Measurements from ENCODE around the gene EIF4A2. TPM values are rescaled to one million over a fixed set of nuclear protein-coding genes. Genes with fewer than 3 reads are reported as not detected.

EIF4A2 gene
- total RNA-seq, 1 donor from 2014 or later: 260 TPM

GRCh38 chr3:186826976-186827857, 43.8 kb downstream of the EIF4A2 start:
- Mint-ChIP-seq H3K9me3 (ENCODE audit: unreplicated experiment) (no peaks in the 10 kb centered on the region), H3K27ac (ENCODE audit: unreplicated experiment) (no peak overlapping the region), H3K4me3 (ENCODE audit: unreplicated experiment) (peak overlapping the region; percentile 37), H3K27me3 (ENCODE audit: unreplicated experiment) (peaks cover 13% of the 10 kb centered on the region), H3K4me1 (ENCODE audit: unreplicated experiment) (peaks cover 14% of the 10 kb centered on the region), H3K36me3 (ENCODE audit: low read depth, unreplicated experiment) (no peaks in the 10 kb centered on the region)
- no peak for TF ChIP-seq CTCF (IDR thresholded peaks at IDR 0.05; ENCODE audit: unreplicated experiment)
- peak; percentile 89 for DNase-seq (ENCODE audit: low spot score)

- no peak for DNase-seq (ENCODE audit: low spot score)
- peaks cover 13% of the 10 kb centered on the region for H3K27me3 Mint-ChIP-seq (ENCODE audit: unreplicated experiment)
- TF ChIP-seq CTCF (IDR thresholded peaks at IDR 0.05; ENCODE audit: unreplicated experiment): no peak
- no peak overlapping the region for H3K4me3 Mint-ChIP-seq (ENCODE audit: unreplicated experiment)
- H3K36me3 Mint-ChIP-seq (ENCODE audit: low read depth, unreplicated experiment): no peaks in the 10 kb centered on the region
- H3K27ac Mint-ChIP-seq (ENCODE audit: unreplicated experiment): no peak overlapping the region
- peaks cover 14% of the 10 kb centered on the region for H3K4me1 Mint-ChIP-seq (ENCODE audit: unreplicated experiment)
- H3K9me3 Mint-ChIP-seq (ENCODE audit: unreplicated experiment): no peaks in the 10 kb centered on the region
Measured at GRCh38 chr3:186828340-186828739, 45.0 kb downstream of the EIF4A2 start.

DNA sequence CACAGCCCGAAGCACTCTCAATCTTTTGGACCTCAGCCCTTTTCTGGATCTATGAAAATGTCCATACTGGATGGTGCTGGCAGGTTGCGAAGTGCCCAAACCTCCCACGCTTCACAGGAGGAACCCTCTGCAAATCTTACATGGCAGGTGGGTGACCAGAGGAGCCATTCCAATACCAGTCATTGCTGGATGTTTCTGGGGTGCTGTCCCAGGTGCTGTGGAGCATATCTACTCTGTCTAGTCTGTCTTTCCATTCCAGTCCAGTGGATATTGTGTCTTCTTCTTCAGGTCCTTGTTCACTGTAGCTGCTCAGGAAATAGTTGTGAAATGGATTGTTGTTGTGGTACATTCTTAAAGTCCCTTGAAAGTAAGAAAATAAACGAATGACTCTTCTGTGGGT, 48.4 kb downstream of the EIF4A2 start:
- H3K4me1 Mint-ChIP-seq (ENCODE audit: unreplicated experiment): no peaks in the 10 kb centered on the region
- H3K36me3 Mint-ChIP-seq (ENCODE audit: low read depth, unreplicated experiment): no peaks in the 10 kb centered on the region
- no peak for DNase-seq (ENCODE audit: low spot score)
- peaks cover 3% of the 10 kb centered on the region for H3K27me3 Mint-ChIP-seq (ENCODE audit: unreplicated experiment)
- no peak overlapping the region for H3K27ac Mint-ChIP-seq (ENCODE audit: unreplicated experiment)
- H3K9me3 Mint-ChIP-seq (ENCODE audit: unreplicated experiment): no peaks in the 10 kb centered on the region
- no peak for TF ChIP-seq CTCF (IDR thresholded peaks at IDR 0.05; ENCODE audit: unreplicated experiment)
- no peak overlapping the region for H3K4me3 Mint-ChIP-seq (ENCODE audit: unreplicated experiment)

DNA sequence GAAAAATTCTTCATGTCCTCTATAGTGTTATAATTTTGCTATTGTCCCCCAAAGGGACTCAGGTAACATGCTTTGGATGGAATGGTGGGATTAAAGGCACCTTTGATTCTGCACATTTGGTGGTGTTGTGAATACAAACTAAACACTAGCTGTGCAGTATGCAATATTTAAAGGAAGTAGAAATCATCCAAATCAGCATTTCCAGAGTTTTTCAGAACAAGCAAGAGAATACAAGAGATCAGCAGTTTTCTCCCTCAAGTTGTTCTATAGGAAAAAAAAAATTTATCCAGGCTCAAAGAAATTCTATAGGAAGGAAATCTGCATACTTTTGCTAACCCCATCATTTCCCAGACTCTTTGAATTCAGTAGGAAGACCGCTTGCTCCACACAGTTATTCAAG, 48.9 kb downstream of the EIF4A2 start:
- H3K9me3 Mint-ChIP-seq (ENCODE audit: unreplicated experiment): no peaks in the 10 kb centered on the region
- H3K27me3 Mint-ChIP-seq (ENCODE audit: unreplicated experiment): peaks cover 3% of the 10 kb centered on the region
- no peak for DNase-seq (ENCODE audit: low spot score)
- H3K4me3 Mint-ChIP-seq (ENCODE audit: unreplicated experiment): no peak overlapping the region
- no peak overlapping the region for H3K27ac Mint-ChIP-seq (ENCODE audit: unreplicated experiment)
- TF ChIP-seq CTCF (IDR thresholded peaks at IDR 0.05; ENCODE audit: unreplicated experiment): no peak
- no peaks in the 10 kb centered on the region for H3K4me1 Mint-ChIP-seq (ENCODE audit: unreplicated experiment)
- H3K36me3 Mint-ChIP-seq (ENCODE audit: low read depth, unreplicated experiment): no peaks in the 10 kb centered on the region

Small RNAs within 50 kb of the gene (microRNA-seq; reads per million reads assigned to microRNA genes)
- gene MIR1248 (ENCODE audit: unreplicated experiment): 16.1 reads per million, percentile 65 among the genes with 10 or more reads in this experiment

Other genes starting within 250 kb of the EIF4A2 start
- gene CRYGS, start 239.2 kb upstream of the EIF4A2 start, total RNA-seq (ENCODE audit: unreplicated experiment): 5.8 TPM
- gene TBCCD1, start 216.2 kb upstream of the EIF4A2 start, total RNA-seq (ENCODE audit: unreplicated experiment): 19.5 TPM
- gene DNAJB11, start 212.9 kb upstream of the EIF4A2 start, total RNA-seq (ENCODE audit: unreplicated experiment): 71.2 TPM
- not detected for gene AHSG, start 170.5 kb upstream of the EIF4A2 start, total RNA-seq (ENCODE audit: unreplicated experiment)
- gene FETUB, start 143.2 kb upstream of the EIF4A2 start, total RNA-seq (ENCODE audit: unreplicated experiment): not detected
- not detected for gene HRG, start 117.6 kb upstream of the EIF4A2 start, total RNA-seq (ENCODE audit: unreplicated experiment)
- not detected for gene KNG1, start 66.2 kb upstream of the EIF4A2 start, total RNA-seq (ENCODE audit: unreplicated experiment)
- gene RFC4, start 22.9 kb downstream of the EIF4A2 start, total RNA-seq (ENCODE audit: unreplicated experiment): 30.2 TPM
- not detected for gene ADIPOQ, start 59.1 kb downstream of the EIF4A2 start, total RNA-seq (ENCODE audit: unreplicated experiment)
- 82.4 TPM for gene ST6GAL1, start 146.9 kb downstream of the EIF4A2 start, total RNA-seq (ENCODE audit: unreplicated experiment)

Measured in endothelial cell (in vitro differentiated cells).